Endothelial cell of umbilical vein (primary cell): ENCODE data around the gene ZNF24. TPM values are rescaled to one million over a fixed set of nuclear protein-coding genes. Genes with fewer than 3 reads are reported as not detected.

ENCODE experiments used
- BruUV-seq: library from RNA; stranded (reverse); fragments of 400-500 nt; replicated peaks from 2 replicates; lab custom pipeline; 2021; lab: Mats Ljungman, UMichigan
- CTCF ChIA-PET: fragments of 300-600, 350-600 bp; sonication (Branson Sonifier 250); formaldehyde crosslinking; loops from one replicate; lab custom pipeline; 2021; ENCODE audit warnings: antibody characterized with exemption, inconsistent platforms; lab: Charles Lee
- POLR2A ChIA-PET: fragments of 300-600, 350-600 bp; sonication (Branson Sonifier 250); formaldehyde crosslinking; loops from one replicate; lab custom pipeline; 2021; ENCODE audit warnings: antibody characterized with exemption, inconsistent platforms; lab: Charles Lee
- DNase-seq: peaks from one replicate; pipeline ENCODE4 v3.0.0-alpha.2; 2011; ENCODE audit warnings: low read depth, low spot score
- FAIRE-seq: peaks from 2 replicates; lab custom pipeline; 2011; peaks lifted over from hg19 to GRCh38; lab: Jason Lieb, UNC
- H2AFZ ChIP-seq: 2 replicates; pipeline ENCODE4 v1.6.0; 2012; ENCODE audit warnings: low read depth, low read length, control low read depth, inconsistent platforms
- H3K27ac ChIP-seq: 2 replicates; pipeline ENCODE4 v1.5.1; 2011; ENCODE audit warnings: low read depth, mild to moderate bottlenecking, control low read depth, low read length, moderate library complexity; ENCODE audit not compliant: insufficient read depth
- H3K27me3 ChIP-seq, 2 experiments: 2 replicates each; pipeline versions ENCODE4 v1.6.0 to v1.6.1; 2011; ENCODE audit warnings: low read length in 2 of 2, mixed read lengths in 1 of 2; ENCODE audit not compliant: control insufficient read depth in 2 of 2, insufficient read depth in 2 of 2
- H3K36me3 ChIP-seq, 2 experiments: 2 replicates in 1 of 2; 3 replicates in 1 of 2; pipeline ENCODE4 v1.5.1; 2011; ENCODE audit warnings: low read length in 2 of 2, mild to moderate bottlenecking in 1 of 2, moderate library complexity in 1 of 2; ENCODE audit not compliant: control insufficient read depth in 2 of 2, insufficient read depth in 2 of 2; ENCODE audit errors: extremely low read depth in 1 of 2
- H3K4me1 ChIP-seq: 3 replicates; pipeline ENCODE4 v1.5.1; 2011; ENCODE audit warnings: mild to moderate bottlenecking, low read length; ENCODE audit not compliant: control insufficient read depth, insufficient read depth; ENCODE audit errors: extremely low read depth
- H3K4me2 ChIP-seq: 2 replicates; pipeline ENCODE4 v1.6.1; 2011; ENCODE audit warnings: low read length, control low read depth, mixed read lengths; ENCODE audit not compliant: insufficient read depth
- H3K4me3 ChIP-seq, 3 experiments: fragments of 200-600 bp in 1 of 3; sonication (generic), shearing (Covaris generic) in 1 of 3; replicated peaks in 1 of 3; 2 replicates each; pipeline ENCODE4 v1.5.1; 2011 to 2016; ENCODE audit warnings: control low read depth in 3 of 3, low read length in 3 of 3, mild to moderate bottlenecking in 2 of 3, inconsistent platforms in 1 of 3, low read depth in 1 of 3, moderate library complexity in 1 of 3; ENCODE audit not compliant: insufficient read depth in 1 of 3
- H3K79me2 ChIP-seq: 2 replicates; pipeline ENCODE4 v1.6.0; 2012; ENCODE audit warnings: low read length, inconsistent platforms; ENCODE audit not compliant: control insufficient read depth, insufficient read depth
- H3K9ac ChIP-seq: replicated peaks from 2 replicates; pipeline ENCODE3; 2011; ENCODE audit warnings: low read length, control low read depth; ENCODE audit not compliant: insufficient read depth; ENCODE audit errors: extremely low read depth
- H3K9me1 ChIP-seq: replicated peaks from 3 replicates; pipeline ENCODE4 v1.6.0; 2011; ENCODE audit warnings: mild to moderate bottlenecking, low read length; ENCODE audit not compliant: control insufficient read depth, insufficient read depth; ENCODE audit errors: extremely low read depth
- H3K9me3 ChIP-seq: replicated peaks from 2 replicates; pipeline ENCODE4 v1.5.1; 2012; ENCODE audit warnings: low read length, inconsistent platforms; ENCODE audit not compliant: control insufficient read depth, insufficient read depth
- H4K20me1 ChIP-seq: replicated peaks from 2 replicates; pipeline ENCODE3; 2011; ENCODE audit warnings: mild to moderate bottlenecking, low read length; ENCODE audit not compliant: control insufficient read depth, insufficient read depth; ENCODE audit errors: extremely low read depth
- EZH2 ChIP-seq: IDR thresholded peaks from 2 replicates; pipeline ENCODE4 v1.6.1; 2012; ENCODE audit warnings: borderline replicate concordance, low read depth, mild to moderate bottlenecking, moderate library complexity, low read length, inconsistent platforms; ENCODE audit not compliant: severe bottlenecking
- FOS ChIP-seq: IDR thresholded peaks from 2 replicates; pipeline ENCODE4 v1.6.1; 2011; ENCODE audit warnings: mild to moderate bottlenecking, low read length, moderate library complexity, borderline replicate concordance; ENCODE audit not compliant: insufficient read depth
- GATA2 ChIP-seq: IDR thresholded peaks from 2 replicates; pipeline ENCODE4 v1.7.0; 2011; ENCODE audit warnings: low read depth, mild to moderate bottlenecking, moderate library complexity, mixed read lengths, low read length; ENCODE audit not compliant: insufficient read length, insufficient read depth
- JUN ChIP-seq: IDR thresholded peaks from 2 replicates; pipeline ENCODE4 v1.6.1; 2011; ENCODE audit warnings: borderline replicate concordance, low read depth; ENCODE audit not compliant: insufficient read length, insufficient read depth
- MYC ChIP-seq: IDR thresholded peaks from one replicate; pipeline ENCODE4 v1.6.1; 2011; ENCODE audit warnings: mild to moderate bottlenecking, low read depth, low read length
- POLR2A ChIP-seq: IDR thresholded peaks from 2 replicates; pipeline ENCODE4 v1.6.1; 2012; ENCODE audit warnings: low read depth, mild to moderate bottlenecking, control low read depth, low read length
- POLR2AphosphoS5 ChIP-seq: IDR thresholded peaks from 2 replicates; pipeline ENCODE4 v1.6.1; 2012; ENCODE audit warnings: low read depth, mild to moderate bottlenecking, control low read depth, low read length, moderate library complexity; ENCODE audit not compliant: insufficient read depth
- dilution Hi-C: fragments of 300-500 bp; cut with MboI; formaldehyde crosslinking; loops from one replicate; pipeline ENCODE4 v1.15.0; 2019; ENCODE audit warnings: low sequenced_read_pairs; ENCODE audit not compliant: extremely low pct_ligation_motif_present
- intact Hi-C: fragments of 100-400 bp; cut with micrococcal nuclease; formaldehyde crosslinking; loops from one replicate; pipeline ENCODE4 v1.10.0; 2022
- polyA plus RNA-seq, 4 experiments: library from polyadenylated mRNA; depleted of rRNA in 3 of 4; stranded (reverse) in 3 of 4; unstranded in 1 of 4; fragments of >200 nt; gene quantifications; 2 replicates each; pipeline versions ENCODE4 v1.2.1 to v1.2.3, GENCODE V29; 2011 to 2012; ENCODE audit warnings: missing spikeins in 1 of 4
- total RNA-seq: library from RNA; stranded (reverse); gene quantifications from 2 replicates; pipeline ENCODE4 v1.2.3, GENCODE V29; 2021
- TF ChIP-seq, protein P1 (sequence below), 2 donors: IDR thresholded peaks; 1 replicate in 1 of 2; 2 replicates in 1 of 2; pipeline ENCODE4 v1.5.1; 2011; ENCODE audit warnings: low read length in 2 of 2, mild to moderate bottlenecking in 2 of 2, moderate library complexity in 2 of 2, control low read depth in 1 of 2, inconsistent platforms in 1 of 2, low read depth in 1 of 2; ENCODE audit not compliant: insufficient read depth in 1 of 2; ENCODE audit errors: extremely low read depth in 1 of 2
- TF ChIP-seq, protein P2 (sequence below): IDR thresholded peaks from 2 replicates; pipeline ENCODE4 v1.6.1; 2011; ENCODE audit not compliant: insufficient read depth, insufficient read length

ZNF24 gene
- total and polyA plus RNA-seq, 2 donors (not counting 3 experiments of a cell fraction or from before 2014, with no cell fraction given): 10.3 to 40.2 TPM

DNA sequence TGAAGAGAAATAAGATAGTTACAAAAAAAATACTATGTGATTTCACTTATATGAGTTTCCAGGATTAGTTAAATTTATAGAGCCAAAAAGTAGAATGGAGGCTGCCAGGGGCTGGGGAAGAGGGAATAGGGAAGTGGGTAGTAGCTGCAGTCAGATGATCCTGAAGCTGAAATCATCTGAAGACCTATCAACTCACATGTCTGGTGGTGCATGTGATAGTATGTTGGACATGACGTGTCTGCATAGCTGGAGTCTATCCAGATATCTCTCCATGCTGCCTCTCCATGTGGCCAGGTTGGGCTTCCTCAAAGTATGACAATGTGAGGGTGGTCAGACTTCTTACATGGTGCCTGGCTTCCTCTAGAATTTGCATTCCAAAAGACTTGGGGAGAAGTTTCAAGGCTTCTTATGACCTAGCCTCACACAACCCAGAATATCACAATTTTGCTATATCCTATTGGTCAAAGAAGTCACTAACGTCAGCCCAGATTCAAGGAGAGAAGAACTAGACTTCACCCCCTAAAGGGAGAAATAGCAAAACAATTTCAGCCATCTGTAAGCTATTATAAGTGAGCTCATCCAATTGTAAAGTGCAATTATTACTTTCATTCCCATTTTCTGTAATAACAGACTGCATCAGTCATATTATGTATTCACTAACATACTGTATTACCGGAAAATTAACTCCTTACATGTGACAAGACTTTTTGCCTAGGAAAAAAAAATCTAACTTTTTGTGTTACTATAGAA, 46.9 kb upstream of the ZNF24 start:
- BruUV-seq: no TSS peak
- Histone ChIP-seq H3K9ac (no peak overlapping the region), H3K4me3 (no peak overlapping the region), H2AFZ (no peak overlapping the region), H3K79me2 (no peaks in the 10 kb centered on the region), H3K4me2 (no peak overlapping the region), H3K9me1 (no peaks in the 10 kb centered on the region), H3K27ac (no peak overlapping the region), H4K20me1 (no peaks in the 10 kb centered on the region), H3K4me1 (no peaks in the 10 kb centered on the region), H3K9me3 (no peaks in the 10 kb centered on the region), H3K27me3 (no peaks in the 10 kb centered on the region), H3K36me3 (no peaks in the 10 kb centered on the region)
- CTCF ChIA-PET: interaction anchor here (1.1 kb wide), 1 partner anchor 11 kb away, joined by 3 read pairs; no protein-coding TSS in a partner anchor
- intact Hi-C loops: no loop called here
- dilution Hi-C loops: no loop called here
- DNase-seq (no peak), FAIRE-seq (no peak)
- TF ChIP-seq MYC (no peak), EZH2 (no peak), POLR2A (no peak), FOS (no peak), GATA2 (no peak), JUN (no peak), POLR2AphosphoS5 (no peak)
- TF ChIP-seq, protein P1, sequence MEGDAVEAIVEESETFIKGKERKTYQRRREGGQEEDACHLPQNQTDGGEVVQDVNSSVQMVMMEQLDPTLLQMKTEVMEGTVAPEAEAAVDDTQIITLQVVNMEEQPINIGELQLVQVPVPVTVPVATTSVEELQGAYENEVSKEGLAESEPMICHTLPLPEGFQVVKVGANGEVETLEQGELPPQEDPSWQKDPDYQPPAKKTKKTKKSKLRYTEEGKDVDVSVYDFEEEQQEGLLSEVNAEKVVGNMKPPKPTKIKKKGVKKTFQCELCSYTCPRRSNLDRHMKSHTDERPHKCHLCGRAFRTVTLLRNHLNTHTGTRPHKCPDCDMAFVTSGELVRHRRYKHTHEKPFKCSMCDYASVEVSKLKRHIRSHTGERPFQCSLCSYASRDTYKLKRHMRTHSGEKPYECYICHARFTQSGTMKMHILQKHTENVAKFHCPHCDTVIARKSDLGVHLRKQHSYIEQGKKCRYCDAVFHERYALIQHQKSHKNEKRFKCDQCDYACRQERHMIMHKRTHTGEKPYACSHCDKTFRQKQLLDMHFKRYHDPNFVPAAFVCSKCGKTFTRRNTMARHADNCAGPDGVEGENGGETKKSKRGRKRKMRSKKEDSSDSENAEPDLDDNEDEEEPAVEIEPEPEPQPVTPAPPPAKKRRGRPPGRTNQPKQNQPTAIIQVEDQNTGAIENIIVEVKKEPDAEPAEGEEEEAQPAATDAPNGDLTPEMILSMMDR (IDR thresholded peaks at IDR 0.05; ENCODE audit: extremely low read depth in 1 of 2, insufficient read depth in 1 of 2, low read depth in 1 of 2, low read length in 2 of 2): no peak
- TF ChIP-seq, protein P2, sequence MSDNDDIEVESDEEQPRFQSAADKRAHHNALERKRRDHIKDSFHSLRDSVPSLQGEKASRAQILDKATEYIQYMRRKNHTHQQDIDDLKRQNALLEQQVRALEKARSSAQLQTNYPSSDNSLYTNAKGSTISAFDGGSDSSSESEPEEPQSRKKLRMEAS: no peak
- POLR2A ChIA-PET: interaction anchor here (0.8 kb wide), 1 partner anchor 19 kb away, joined by 4 read pairs; no protein-coding TSS in a partner anchor
